NB4 (cell line): ENCODE results near the gene CHPF.

Experiments
- DNase-seq: peaks from one replicate; pipeline ENCODE4 v3.0.0; 2010; ENCODE audit warnings: low read depth
- H3K4me3 ChIP-seq: one replicate; pipeline ENCODE4 v1.5.1; 2011; ENCODE audit warnings: mild to moderate bottlenecking, low read depth, low read length, moderate library complexity
- CTCF ChIP-seq: IDR thresholded peaks from one replicate; pipeline ENCODE4 v1.5.1; 2012; ENCODE audit warnings: low read depth, low read length
- MYC ChIP-seq: IDR thresholded peaks from 2 replicates; pipeline ENCODE4 v1.6.1; 2011; ENCODE audit warnings: low read depth, low read length
- POLR2A ChIP-seq: IDR thresholded peaks from 2 replicates; pipeline ENCODE4 v1.6.1; 2011; ENCODE audit warnings: mild to moderate bottlenecking; ENCODE audit not compliant: insufficient read length; ENCODE audit errors: extremely low read depth
- TF ChIP-seq, protein P1 (sequence below): IDR thresholded peaks from 2 replicates; pipeline ENCODE4 v1.6.1; 2011; ENCODE audit warnings: low read depth, low read length

CHPF gene

GRCh38 chr2:219551441-219552381 is 8.1 kb upstream of the CHPF start:
- TF ChIP-seq CTCF (no peak), POLR2A (no peak), MYC (no peak)
- TF ChIP-seq, protein P1, sequence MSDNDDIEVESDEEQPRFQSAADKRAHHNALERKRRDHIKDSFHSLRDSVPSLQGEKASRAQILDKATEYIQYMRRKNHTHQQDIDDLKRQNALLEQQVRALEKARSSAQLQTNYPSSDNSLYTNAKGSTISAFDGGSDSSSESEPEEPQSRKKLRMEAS: no peak
- DNase-seq: no peak
- H3K4me3 ChIP-seq: no peak overlapping the region

GRCh38 chr2:219549619-219550018 is 6.0 kb upstream of the CHPF start:
- no peak overlapping the region for H3K4me3 ChIP-seq
- TF ChIP-seq, protein P1: no peak
- TF ChIP-seq POLR2A (no peak), CTCF (no peak), MYC (no peak)
- no peak for DNase-seq

DNA sequence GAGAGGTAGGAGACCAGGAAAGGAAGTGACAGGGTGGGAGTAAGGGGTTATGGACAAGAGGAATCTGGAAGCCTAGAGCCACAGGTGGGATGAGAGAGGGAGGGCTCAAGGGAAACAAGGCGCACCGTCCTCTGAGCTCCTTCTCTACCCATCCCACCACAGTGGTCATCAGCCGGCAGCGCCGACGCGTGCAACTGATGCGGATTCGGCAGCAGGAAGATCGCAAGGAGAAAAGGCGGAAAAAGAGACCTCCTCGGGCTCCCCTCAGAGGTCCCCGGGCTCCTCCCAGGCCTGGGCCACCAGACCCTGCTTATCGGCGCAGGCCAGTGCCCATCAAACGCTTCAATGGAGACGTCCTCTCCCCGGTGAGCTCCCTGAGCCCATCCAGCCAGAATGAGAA is 5.4 kb upstream of the CHPF start:
- no peak overlapping the region for H3K4me3 ChIP-seq
- no peak for TF ChIP-seq MYC
- TF ChIP-seq POLR2A: no peak
- TF ChIP-seq CTCF: no peak
- TF ChIP-seq, protein P1: no peak
- no peak for DNase-seq

GRCh38 chr2:219547621-219548020 is 4.0 kb upstream of the CHPF start:
- no peak overlapping the region for H3K4me3 ChIP-seq
- no peak for DNase-seq
- TF ChIP-seq MYC (no peak), POLR2A (no peak), CTCF (no peak)
- TF ChIP-seq, protein P1: no peak

- no peak overlapping the region for H3K4me3 ChIP-seq
- TF ChIP-seq MYC: no peak
- no peak for TF ChIP-seq CTCF
- TF ChIP-seq, protein P1: no peak
- TF ChIP-seq POLR2A: no peak
- DNase-seq: no peak
Observed at GRCh38 chr2:219545943-219546352, 2.3 kb upstream of the CHPF start.
